ENCODE data around the gene ATP1B3. TPM values are rescaled to one million over a fixed set of nuclear protein-coding genes. Genes with fewer than 3 reads are reported as not detected.
"Not testable (repeated sequence)": the region's sequence is repeated elsewhere in the genome, so short reads cannot be mapped to it uniquely, and the experiment has no call there.

The ATP1B3 gene
- total RNA-seq, 4 donors from 2014 or later: 117 to 190 (median 154) TPM

GRCh38 chr3:141915766-141916165, 39.3 kb downstream of the ATP1B3 start:
- Histone ChIP-seq H3K9me3 (no peaks in the 10 kb centered on the region), H3K27ac (no peak overlapping the region), H3K27me3 (no peaks in the 10 kb centered on the region), H3K4me3 (no peak overlapping the region), H3K4me1 (no peaks in the 10 kb centered on the region), H3K36me3 (peaks cover 56% of the 10 kb centered on the region)
- no peak for DNase-seq (ENCODE audit: low spot score in 2 of 2)
- 76% methylated on average over 2 of the region's 2 CpGs for WGBS
- TF ChIP-seq EP300 (IDR thresholded peaks at IDR 0.05): no peak
- TF ChIP-seq POLR2A (IDR thresholded peaks at IDR 0.05): no peak
- no peak for TF ChIP-seq POLR2AphosphoS5 (IDR thresholded peaks at IDR 0.05)
- TF ChIP-seq CTCF (IDR thresholded peaks at IDR 0.05): no peak

DNA sequence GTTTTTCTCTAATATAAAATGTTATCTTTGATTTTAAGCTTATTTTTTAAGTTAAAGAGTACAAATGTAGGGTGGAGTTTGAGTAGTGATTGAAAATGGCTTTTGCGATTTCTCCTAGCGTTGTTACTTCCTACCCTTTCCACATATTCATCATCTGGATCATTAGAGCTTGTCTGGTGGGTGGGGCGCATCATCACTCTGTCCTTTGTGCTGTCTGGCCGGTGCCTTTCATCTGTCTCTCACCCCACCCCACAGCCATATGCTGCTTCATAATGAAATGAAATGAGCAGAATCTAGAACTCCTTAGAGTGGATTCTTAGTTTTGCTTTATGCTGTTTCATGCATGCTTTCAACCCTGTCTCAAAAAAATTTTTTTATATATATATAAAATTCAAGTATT, 44.3 kb downstream of the ATP1B3 start:
- H3K4me1 ChIP-seq: no peaks in the 10 kb centered on the region
- 68% methylated on average over 4 of the region's 4 CpGs for WGBS
- H3K36me3 ChIP-seq: peaks cover 83% of the 10 kb centered on the region
- no peaks in the 10 kb centered on the region for H3K9me3 ChIP-seq
- DNase-seq (ENCODE audit: low spot score in 2 of 2): no peak
- H3K4me3 ChIP-seq: no peak overlapping the region
- no peak overlapping the region for H3K27ac ChIP-seq
- no peaks in the 10 kb centered on the region for H3K27me3 ChIP-seq
- TF ChIP-seq CTCF (IDR thresholded peaks at IDR 0.05) (no peak), EP300 (IDR thresholded peaks at IDR 0.05) (no peak), POLR2A (IDR thresholded peaks at IDR 0.05) (no peak)

- Histone ChIP-seq H3K27me3 (no peaks in the 10 kb centered on the region), H3K36me3 (peaks cover 81% of the 10 kb centered on the region), H3K4me3 (no peak overlapping the region), H3K9me3 (no peaks in the 10 kb centered on the region), H3K4me1 (no peaks in the 10 kb centered on the region), H3K27ac (no peak overlapping the region)
- 71% methylated on average over 2 of the region's 2 CpGs for WGBS
- DNase-seq (ENCODE audit: low spot score in 2 of 2): no peak
- TF ChIP-seq POLR2AphosphoS5 (IDR thresholded peaks at IDR 0.05) (no peak), CTCF (IDR thresholded peaks at IDR 0.05) (no peak), EP300 (IDR thresholded peaks at IDR 0.05) (no peak), POLR2A (IDR thresholded peaks at IDR 0.05) (no peak)
Observed at GRCh38 chr3:141921316-141921715, 44.9 kb downstream of the ATP1B3 start.

- peak in 1 of 2 donors; percentile 40 for DNase-seq (ENCODE audit: low spot score in 2 of 2)
- peaks cover 67% of the 10 kb centered on the region for H3K36me3 ChIP-seq
- H3K9me3 ChIP-seq, H3K27ac ChIP-seq, H3K4me1 ChIP-seq, H3K4me3 ChIP-seq, H3K27me3 ChIP-seq: not testable (repeated sequence)
- 92% methylated on average over 5 of the region's 5 CpGs for WGBS
Observed at GRCh38 chr3:141925677-141926076, 49.2 kb downstream of the ATP1B3 start.

DNA sequence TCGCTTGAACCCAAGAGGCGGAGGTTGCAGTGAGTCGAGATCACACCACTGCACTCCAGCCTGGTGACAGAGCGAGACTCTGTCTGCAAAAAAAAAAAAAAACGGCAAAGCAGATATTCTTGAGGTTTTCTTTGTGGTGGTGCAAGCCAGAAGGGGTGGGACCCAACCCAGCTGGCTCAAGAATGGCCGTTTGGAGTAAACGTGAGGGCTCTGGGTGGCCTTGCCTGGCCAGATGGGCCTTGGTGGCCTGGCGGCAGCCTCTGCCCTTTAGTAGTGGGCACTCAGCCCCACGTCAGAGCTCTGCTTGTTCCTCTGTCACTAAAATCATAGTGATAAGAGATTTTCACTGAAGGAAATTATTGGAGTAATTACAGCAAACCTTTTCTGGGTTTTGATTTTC, 50.5 kb downstream of the ATP1B3 start:
- Histone ChIP-seq H3K4me3 (no peak overlapping the region), H3K4me1 (no peaks in the 10 kb centered on the region), H3K36me3 (peaks cover 58% of the 10 kb centered on the region), H3K27ac (no peak overlapping the region), H3K9me3 (no peaks in the 10 kb centered on the region), H3K27me3 (no peaks in the 10 kb centered on the region)
- 69% methylated on average over 9 of the region's 9 CpGs for WGBS
- peak in 1 of 2 donors; percentile 52 for DNase-seq (ENCODE audit: low spot score in 2 of 2)
- no peak for TF ChIP-seq EP300 (IDR thresholded peaks at IDR 0.05)
- TF ChIP-seq CTCF (IDR thresholded peaks at IDR 0.05): no peak
- no peak for TF ChIP-seq POLR2A (IDR thresholded peaks at IDR 0.05)
- no peak for TF ChIP-seq POLR2AphosphoS5 (IDR thresholded peaks at IDR 0.05)

DNA sequence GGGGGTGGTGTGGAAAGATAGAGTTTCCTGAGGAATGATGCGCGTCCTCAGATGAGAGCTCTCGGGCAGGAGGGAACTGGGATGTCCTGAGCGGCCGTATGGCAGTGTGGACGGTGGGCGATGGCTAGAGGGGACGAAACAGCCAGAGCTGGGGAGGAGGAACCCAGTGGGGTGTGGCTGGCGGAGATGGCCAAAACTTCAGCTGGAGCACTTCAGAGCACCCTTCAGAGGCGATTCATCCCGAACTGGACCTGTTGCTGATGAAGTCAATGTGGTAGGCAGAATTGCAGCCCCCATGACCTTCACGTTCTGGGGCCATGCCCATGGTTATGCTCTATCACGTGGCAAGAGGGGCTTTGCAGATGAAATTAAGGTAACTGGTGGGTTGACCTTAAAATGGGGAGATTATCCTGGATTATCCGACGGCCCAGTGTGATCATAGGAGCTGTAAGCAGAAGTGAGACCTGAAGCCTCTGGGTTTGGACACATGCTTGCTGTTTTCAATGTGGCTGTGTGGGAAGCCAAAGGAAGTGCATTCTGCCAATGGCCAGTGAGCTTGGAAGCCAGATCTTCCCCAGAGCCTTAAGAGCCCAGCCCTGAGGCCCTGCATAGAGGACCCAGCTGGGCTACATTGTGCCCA, 52.3 kb downstream of the ATP1B3 start:
- DNase-seq (ENCODE audit: low spot score in 2 of 2): peak in 1 of 2 donors; percentile 71
- H3K27ac ChIP-seq: no peak overlapping the region
- H3K4me3 ChIP-seq: no peak overlapping the region
- no peaks in the 10 kb centered on the region for H3K27me3 ChIP-seq
- H3K4me1 ChIP-seq: no peaks in the 10 kb centered on the region
- no peak for TF ChIP-seq POLR2A (IDR thresholded peaks at IDR 0.05)
- TF ChIP-seq POLR2AphosphoS5 (IDR thresholded peaks at IDR 0.05): no peak
- TF ChIP-seq CTCF (IDR thresholded peaks at IDR 0.05): no peak
- TF ChIP-seq EP300 (IDR thresholded peaks at IDR 0.05): no peak
- H3K9me3 ChIP-seq: no peaks in the 10 kb centered on the region
- WGBS: 78% methylated on average over 15 of the region's 15 CpGs
- H3K36me3 ChIP-seq: peaks cover 40% of the 10 kb centered on the region
